ENCODE data around the gene CARS2. TPM values are rescaled to one million over a fixed set of nuclear protein-coding genes. Genes with fewer than 3 reads are reported as not detected.

Gene CARS2
- total and polyA plus RNA-seq, 2 donors from 2014 or later: 57.1 to 57.9 TPM

DNA sequence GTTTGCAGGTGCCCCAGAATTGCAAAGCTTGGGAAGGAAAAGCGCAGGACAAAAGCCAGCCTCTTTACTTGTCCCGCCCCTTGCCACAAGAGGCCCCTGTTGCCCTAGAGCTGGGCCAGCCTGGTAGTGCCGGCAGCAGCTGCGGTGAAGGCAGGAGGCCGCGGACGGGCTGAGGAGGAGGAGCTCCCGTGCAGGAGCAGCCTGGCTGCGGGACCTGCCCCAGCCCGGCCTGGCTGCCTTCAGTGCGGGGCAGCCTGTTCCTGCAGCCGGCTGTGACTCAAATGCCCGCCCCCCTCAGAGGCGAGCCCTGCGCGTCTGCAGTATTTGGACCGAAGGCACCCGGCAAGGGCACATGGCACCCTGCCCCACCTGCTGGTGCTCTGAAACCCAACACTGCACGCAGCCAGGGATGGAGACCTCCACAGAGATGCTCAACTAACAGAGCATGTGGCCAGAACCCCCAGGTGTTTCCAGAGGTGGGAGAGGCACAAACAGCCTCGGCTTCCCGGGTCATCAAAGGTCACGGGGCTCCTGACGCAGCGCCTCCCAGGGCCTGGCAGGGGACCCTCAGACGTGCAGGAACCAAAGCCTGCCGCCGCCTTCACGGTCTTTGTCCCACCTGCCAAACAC, 60.9 kb downstream of the CARS2 start:
- FAIRE-seq: no peak
- no peaks in the 10 kb centered on the region for H3K9me3 ChIP-seq (ENCODE audit: control insufficient read depth in 2 of 3, insufficient read depth in 1 of 3, low read length in 3 of 3)
- no peak overlapping the region for H3K27ac ChIP-seq (ENCODE audit: low read depth in 2 of 2, low read length in 2 of 2)
- H3K9ac ChIP-seq (ENCODE audit: low read length in 3 of 3): no peak overlapping the region
- H3K36me3 ChIP-seq (ENCODE audit: control insufficient read depth in 2 of 3, insufficient read depth in 3 of 3, low read length in 3 of 3): peaks cover 3 to 30% (median 13%) of the 10 kb centered on the region in 3 donors
- DNase-seq: peak; percentile 74 to 90 (median 89)
- H3K4me1 ChIP-seq (ENCODE audit: control insufficient read depth in 2 of 3, insufficient read depth in 2 of 3, low read depth in 1 of 3, low read length in 3 of 3): peaks cover 0 to 6% (median 0%) of the 10 kb centered on the region in 3 donors
- TF ChIP-seq, protein P1, sequence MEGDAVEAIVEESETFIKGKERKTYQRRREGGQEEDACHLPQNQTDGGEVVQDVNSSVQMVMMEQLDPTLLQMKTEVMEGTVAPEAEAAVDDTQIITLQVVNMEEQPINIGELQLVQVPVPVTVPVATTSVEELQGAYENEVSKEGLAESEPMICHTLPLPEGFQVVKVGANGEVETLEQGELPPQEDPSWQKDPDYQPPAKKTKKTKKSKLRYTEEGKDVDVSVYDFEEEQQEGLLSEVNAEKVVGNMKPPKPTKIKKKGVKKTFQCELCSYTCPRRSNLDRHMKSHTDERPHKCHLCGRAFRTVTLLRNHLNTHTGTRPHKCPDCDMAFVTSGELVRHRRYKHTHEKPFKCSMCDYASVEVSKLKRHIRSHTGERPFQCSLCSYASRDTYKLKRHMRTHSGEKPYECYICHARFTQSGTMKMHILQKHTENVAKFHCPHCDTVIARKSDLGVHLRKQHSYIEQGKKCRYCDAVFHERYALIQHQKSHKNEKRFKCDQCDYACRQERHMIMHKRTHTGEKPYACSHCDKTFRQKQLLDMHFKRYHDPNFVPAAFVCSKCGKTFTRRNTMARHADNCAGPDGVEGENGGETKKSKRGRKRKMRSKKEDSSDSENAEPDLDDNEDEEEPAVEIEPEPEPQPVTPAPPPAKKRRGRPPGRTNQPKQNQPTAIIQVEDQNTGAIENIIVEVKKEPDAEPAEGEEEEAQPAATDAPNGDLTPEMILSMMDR (IDR thresholded peaks at IDR 0.05; ENCODE audit: borderline replicate concordance, extremely low read depth, insufficient read depth): peak; percentile 43
- intact Hi-C loops (cut with DNase I): no loop called here
- no peak overlapping the region for H3K4me3 ChIP-seq (ENCODE audit: low read length in 3 of 3)
- H3K27me3 ChIP-seq (ENCODE audit: control insufficient read depth, insufficient read depth, low read length): no peaks in the 10 kb centered on the region

DNA sequence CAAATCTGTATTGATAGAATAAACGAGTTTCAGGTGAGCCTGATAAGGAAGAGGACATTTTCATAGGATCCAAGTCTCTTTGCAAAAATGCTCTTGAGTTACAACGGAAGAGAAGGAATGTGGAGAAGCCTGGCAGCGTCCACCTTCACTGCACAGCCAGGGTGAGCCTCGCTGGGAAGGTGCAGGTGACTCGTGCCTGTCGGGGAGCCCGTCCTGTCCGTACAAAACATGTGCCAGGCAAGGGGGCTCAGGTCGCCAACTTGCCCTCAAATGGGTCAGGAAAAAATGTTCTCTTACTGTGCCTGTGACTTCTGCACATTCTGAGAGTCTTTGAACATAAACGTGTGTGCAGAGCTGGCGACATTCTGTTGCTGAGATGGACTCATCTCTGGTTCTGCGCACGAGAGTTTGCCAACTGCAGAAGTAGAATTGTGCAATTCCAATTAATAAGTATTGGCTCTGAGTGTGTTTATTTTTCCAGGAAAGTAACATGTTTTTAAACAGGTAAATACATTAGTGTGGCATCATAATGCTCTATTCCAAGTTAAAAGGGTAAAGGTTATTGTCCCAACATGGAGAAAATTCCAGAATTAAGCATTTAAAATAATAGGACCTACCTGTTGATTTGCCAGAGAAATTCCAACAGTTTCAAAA, 62.0 kb downstream of the CARS2 start:
- intact Hi-C loops (cut with DNase I): no loop called here
- TF ChIP-seq, protein P1 (IDR thresholded peaks at IDR 0.05; ENCODE audit: borderline replicate concordance, extremely low read depth, insufficient read depth): no peak
- no peak overlapping the region for H3K27ac ChIP-seq (ENCODE audit: low read depth in 2 of 2, low read length in 2 of 2)
- H3K36me3 ChIP-seq (ENCODE audit: control insufficient read depth in 2 of 3, insufficient read depth in 3 of 3, low read length in 3 of 3): peaks cover 5 to 36% (median 15%) of the 10 kb centered on the region in 3 donors
- DNase-seq: no peak
- H3K4me1 ChIP-seq (ENCODE audit: control insufficient read depth in 2 of 3, insufficient read depth in 2 of 3, low read depth in 1 of 3, low read length in 3 of 3): peaks cover 0 to 6% (median 0%) of the 10 kb centered on the region in 3 donors
- no peaks in the 10 kb centered on the region for H3K9me3 ChIP-seq (ENCODE audit: control insufficient read depth in 2 of 3, insufficient read depth in 1 of 3, low read length in 3 of 3)
- FAIRE-seq: no peak
- H3K4me3 ChIP-seq (ENCODE audit: low read length in 3 of 3): no peak overlapping the region
- H3K9ac ChIP-seq (ENCODE audit: low read length in 3 of 3): no peak overlapping the region
- no peaks in the 10 kb centered on the region for H3K27me3 ChIP-seq (ENCODE audit: control insufficient read depth, insufficient read depth, low read length)

DNA sequence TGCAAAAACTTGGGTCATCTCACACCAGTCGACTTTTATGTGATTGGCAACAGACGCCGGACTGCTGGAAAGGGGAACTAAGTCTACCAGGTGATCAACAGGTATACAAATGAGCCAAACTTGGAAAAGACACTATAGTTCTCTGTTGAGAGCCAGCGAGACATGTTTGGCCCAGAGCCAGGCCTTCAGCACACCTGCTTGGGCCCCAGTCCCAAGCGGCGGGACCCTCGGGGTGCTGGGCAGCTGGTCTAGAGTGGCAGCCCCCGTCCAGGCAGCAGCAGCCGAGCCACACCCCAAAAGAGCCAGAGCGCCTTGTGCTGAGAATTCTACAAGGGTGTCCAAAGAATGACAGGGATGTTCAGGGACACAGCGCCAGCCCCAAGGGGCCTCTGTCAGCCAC, 62.6 kb downstream of the CARS2 start:
- Histone ChIP-seq H3K9ac (ENCODE audit: low read length in 3 of 3) (no peak overlapping the region), H3K27me3 (ENCODE audit: control insufficient read depth, insufficient read depth, low read length) (no peaks in the 10 kb centered on the region), H3K4me3 (ENCODE audit: low read length in 3 of 3) (no peak overlapping the region), H3K4me1 (ENCODE audit: control insufficient read depth in 2 of 3, insufficient read depth in 2 of 3, low read depth in 1 of 3, low read length in 3 of 3) (peaks cover 0 to 6% (median 0%) of the 10 kb centered on the region in 3 donors), H3K27ac (ENCODE audit: low read depth in 2 of 2, low read length in 2 of 2) (no peak overlapping the region), H3K36me3 (ENCODE audit: control insufficient read depth in 2 of 3, insufficient read depth in 3 of 3, low read length in 3 of 3) (peaks cover 5 to 38% (median 17%) of the 10 kb centered on the region in 3 donors), H3K9me3 (ENCODE audit: control insufficient read depth in 2 of 3, insufficient read depth in 1 of 3, low read length in 3 of 3) (no peaks in the 10 kb centered on the region)
- TF ChIP-seq, protein P1 (IDR thresholded peaks at IDR 0.05; ENCODE audit: borderline replicate concordance, extremely low read depth, insufficient read depth): no peak
- intact Hi-C loops (cut with DNase I): no loop called here
- no peak for FAIRE-seq
- peak in 1 of 5 donors; percentile 14 for DNase-seq

All from kidney (tissue), 14 donors.